Large intestine (tissue), 3 donors: ENCODE data around the gene CCDC85C. TPM values are rescaled to one million over a fixed set of nuclear protein-coding genes. Genes with fewer than 3 reads are reported as not detected.

Experiments
- DNase-seq, 2 donors: peaks; one replicate each; pipeline versions ENCODE4 v3.0.0 to v3.0.0-alpha.2; 2013
- H3K27ac ChIP-seq: one replicate; pipeline ENCODE4 v1.5.1; 2013; ENCODE audit warnings: low read length
- H3K27me3 ChIP-seq: 2 replicates; pipeline ENCODE4 v1.6.1; 2013; ENCODE audit warnings: low read length; ENCODE audit not compliant: control insufficient read depth, insufficient read depth
- H3K36me3 ChIP-seq: 2 replicates; pipeline ENCODE4 v1.6.1; 2013; ENCODE audit warnings: low read length; ENCODE audit not compliant: control insufficient read depth, insufficient read depth
- H3K4me1 ChIP-seq: one replicate; pipeline ENCODE4 v1.6.1; 2013; ENCODE audit warnings: low read length; ENCODE audit not compliant: control insufficient read depth, insufficient read depth
- H3K4me3 ChIP-seq: one replicate; pipeline ENCODE4 v1.5.1; 2013; ENCODE audit warnings: low read length
- H3K9me3 ChIP-seq: one replicate; pipeline ENCODE4 v1.6.1; 2013; ENCODE audit warnings: mild to moderate bottlenecking, low read depth, low read length, moderate library complexity; ENCODE audit not compliant: control insufficient read depth
- WGBS: methylation state at CpG from one replicate; pipeline ENCODE4 v1.1.5; 2013; ENCODE audit warnings: low lambda C conversion rate; ENCODE audit not compliant: insufficient coverage; 5-methylcytosine and 5-hydroxymethylcytosine counted together
- polyA plus RNA-seq: library from polyadenylated mRNA; unstranded; fragments of 120-200 nt; gene quantifications from one replicate; pipeline ENCODE4 v1.2.1, GENCODE V29; 2013

The CCDC85C gene
- polyA plus RNA-seq, 1 donor: 28.5 TPM

DNA sequence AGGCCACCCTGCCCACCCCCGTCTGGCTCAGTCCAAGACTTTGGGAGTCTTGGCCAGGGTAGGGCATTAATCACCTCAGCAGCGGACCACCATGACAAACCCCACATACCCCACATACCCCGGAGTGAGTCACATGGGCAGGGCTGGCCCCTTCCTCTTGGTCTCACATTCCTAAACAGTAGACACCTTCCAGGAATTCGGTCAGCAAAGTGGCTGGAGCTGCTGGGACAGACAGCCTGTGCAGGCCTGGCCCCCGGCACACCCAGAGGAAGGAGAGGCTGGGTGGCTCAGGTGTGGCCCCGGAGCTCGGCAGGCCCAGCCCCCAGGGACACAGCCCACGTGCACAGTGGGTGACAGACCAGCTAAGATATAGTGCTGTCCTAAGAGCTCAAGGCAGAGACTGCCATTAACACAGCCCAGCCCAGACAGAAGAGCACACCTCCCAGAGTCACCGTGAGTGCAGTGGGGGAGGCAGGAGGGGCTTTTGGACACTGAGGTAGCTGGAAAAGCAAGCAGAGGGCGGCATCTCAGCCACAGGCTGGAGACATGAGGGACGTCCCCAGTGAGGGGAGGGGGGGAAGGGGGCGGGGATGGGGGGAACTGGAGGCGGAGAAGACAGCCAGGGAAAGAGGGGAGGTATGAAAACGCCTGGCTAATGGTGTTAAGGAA is 24.0 kb downstream of the CCDC85C start:
- Histone ChIP-seq H3K9me3 (no peaks in the 10 kb centered on the region), H3K4me3 (no peak overlapping the region), H3K27me3 (no peaks in the 10 kb centered on the region), H3K36me3 (no peaks in the 10 kb centered on the region), H3K27ac (peak overlapping the region; percentile 92), H3K4me1 (peaks cover 55% of the 10 kb centered on the region)
- WGBS: no CpG with 5 or more reads among the region's 14 CpGs
- peak in 1 of 2 donors; percentile 89 for DNase-seq

DNA sequence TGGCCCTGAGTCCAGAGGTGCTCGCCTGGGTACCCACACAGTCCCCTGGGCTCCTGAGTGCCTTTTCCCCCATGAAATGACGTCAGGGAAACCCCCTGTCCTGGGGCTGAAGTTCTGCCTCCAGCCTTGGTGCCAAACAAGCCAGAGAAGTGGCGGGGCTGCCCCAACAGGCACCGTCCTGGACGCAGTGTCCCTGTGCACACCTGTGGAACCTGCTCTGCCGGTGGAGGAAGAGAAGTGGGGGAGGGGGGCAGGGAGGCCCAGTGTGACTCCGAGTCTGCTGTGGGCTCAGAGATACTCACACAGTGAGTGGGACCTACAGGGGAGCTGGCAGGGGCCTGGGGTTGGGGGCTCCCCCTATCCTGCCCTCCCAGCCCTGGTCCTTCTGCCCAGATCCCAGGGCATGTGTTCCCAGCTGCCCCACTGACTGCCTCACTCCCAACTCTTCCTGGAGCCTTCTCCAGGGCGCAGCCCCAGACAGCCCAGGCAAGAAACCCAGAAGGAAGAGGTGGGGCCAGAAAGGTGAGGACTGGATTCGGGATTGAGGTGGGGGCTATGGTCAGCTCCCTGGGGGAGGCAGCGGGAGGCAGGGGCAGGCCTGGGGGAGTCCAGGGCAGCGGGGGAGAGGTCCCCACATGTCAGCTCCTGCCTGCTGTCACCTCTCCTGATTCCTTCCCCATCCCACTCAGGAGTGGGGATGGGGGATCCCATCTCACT is 24.7 kb downstream of the CCDC85C start:
- H3K27me3 ChIP-seq: no peaks in the 10 kb centered on the region
- peak overlapping the region; percentile 92 for H3K27ac ChIP-seq
- H3K9me3 ChIP-seq: no peaks in the 10 kb centered on the region
- WGBS: no CpG with 5 or more reads among the region's 11 CpGs
- DNase-seq: peak in 1 of 2 donors; percentile 82
- peaks cover 60% of the 10 kb centered on the region for H3K4me1 ChIP-seq
- H3K36me3 ChIP-seq: no peaks in the 10 kb centered on the region
- no peak overlapping the region for H3K4me3 ChIP-seq

DNA sequence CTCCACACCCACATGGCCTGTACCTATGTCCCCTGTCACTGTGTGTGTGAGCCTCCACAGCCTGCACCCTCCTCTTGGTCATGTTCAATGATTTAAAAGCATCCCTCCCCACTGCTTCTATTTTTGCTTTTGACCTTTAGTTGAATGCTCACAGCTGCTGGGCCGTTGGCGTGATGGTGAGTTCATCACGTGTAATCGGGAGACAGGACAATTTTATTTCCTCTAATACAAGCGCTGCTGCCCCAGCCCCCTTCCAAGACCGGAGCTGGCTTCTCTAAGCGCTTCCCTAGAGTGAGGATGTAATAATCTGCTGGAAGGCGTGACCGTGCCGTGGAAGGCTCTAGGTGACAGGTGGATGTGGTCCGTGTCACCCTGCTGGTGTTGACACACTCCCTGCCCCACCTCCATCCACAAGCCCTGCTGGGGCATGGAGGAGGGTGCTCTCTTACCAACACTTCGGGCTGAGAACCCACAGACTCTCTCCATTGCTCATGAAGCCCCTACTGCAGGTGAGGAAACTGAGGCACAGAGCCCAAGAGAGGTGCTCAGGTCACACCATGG is 25.4 kb downstream of the CCDC85C start:
- DNase-seq: no peak
- Histone ChIP-seq H3K4me3 (no peak overlapping the region), H3K36me3 (no peaks in the 10 kb centered on the region), H3K9me3 (no peaks in the 10 kb centered on the region), H3K27ac (peak overlapping the region; percentile 92), H3K27me3 (no peaks in the 10 kb centered on the region), H3K4me1 (peaks cover 66% of the 10 kb centered on the region)
- WGBS: no CpG with 5 or more reads among the region's 12 CpGs

DNA sequence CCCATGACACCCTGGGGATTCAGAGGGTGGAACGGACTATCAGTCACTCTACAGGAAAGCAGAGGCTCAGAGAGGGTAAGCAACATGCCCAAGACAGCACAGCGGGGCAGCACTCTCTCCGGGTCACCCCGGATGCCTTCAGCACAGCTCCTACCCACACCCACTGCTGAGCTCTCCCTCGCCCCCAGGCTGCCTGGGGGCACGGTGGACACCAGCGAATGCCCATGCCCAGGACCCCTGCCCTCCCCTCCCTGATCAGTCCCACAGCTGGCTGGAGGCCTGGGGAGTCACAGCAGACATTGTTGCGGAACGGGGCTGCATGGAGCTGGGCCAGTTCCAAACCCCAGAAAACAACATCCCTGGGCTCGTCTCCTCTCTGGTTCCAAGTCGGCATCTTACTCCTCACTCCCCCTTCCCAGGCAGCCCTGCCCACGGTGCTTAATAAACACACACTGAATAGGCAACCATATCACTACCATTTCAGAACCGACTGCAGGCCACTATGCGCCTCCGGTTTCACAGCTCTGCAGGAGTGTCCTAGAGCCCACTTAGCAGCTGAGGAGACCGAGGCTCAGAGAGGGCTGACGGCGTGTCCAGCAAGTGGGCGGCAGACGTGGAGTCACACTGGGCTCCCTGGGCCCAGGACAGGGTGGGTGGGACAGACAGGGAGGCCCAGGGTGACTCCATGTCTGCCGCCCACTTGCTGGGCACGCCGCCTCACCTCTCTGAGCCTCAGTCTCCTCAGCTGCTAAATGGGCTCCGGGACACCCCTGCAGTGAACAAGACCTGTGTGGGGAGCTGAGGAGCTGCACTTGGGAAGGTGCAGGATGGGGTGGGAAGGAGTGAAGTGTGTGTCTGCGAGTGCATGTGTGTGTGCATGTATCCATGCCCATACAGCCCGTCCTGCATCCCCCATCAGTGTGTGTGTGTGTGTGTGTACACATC is 27.0 kb downstream of the CCDC85C start:
- Histone ChIP-seq H3K36me3 (no peaks in the 10 kb centered on the region), H3K27ac (peak overlapping the region; percentile 23), H3K9me3 (no peaks in the 10 kb centered on the region), H3K27me3 (no peaks in the 10 kb centered on the region), H3K4me1 (peaks cover 82% of the 10 kb centered on the region), H3K4me3 (no peak overlapping the region)
- DNase-seq: no peak
- no CpG with 5 or more reads among the region's 26 CpGs for WGBS

DNA sequence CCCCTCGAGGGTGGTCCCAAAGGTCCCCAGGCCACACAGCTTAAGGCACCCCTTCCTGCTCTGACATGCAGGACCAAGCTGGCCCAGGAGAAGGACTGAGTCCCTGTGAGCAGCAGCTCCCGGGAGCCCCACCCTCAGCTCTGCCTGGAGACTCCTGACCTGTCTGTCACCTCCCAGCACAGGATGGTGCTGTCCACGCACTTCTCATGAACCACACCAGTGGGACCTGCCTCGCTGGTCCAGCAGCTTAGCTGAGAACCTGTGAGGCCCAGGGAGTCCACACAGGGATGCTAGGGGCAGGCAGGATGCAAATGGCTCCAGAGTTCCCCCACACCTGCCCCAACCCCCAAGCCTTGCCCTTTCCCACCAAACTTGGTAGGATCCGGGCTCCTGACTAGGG is 27.7 kb downstream of the CCDC85C start:
- Histone ChIP-seq H3K27me3 (no peaks in the 10 kb centered on the region), H3K4me1 (peaks cover 90% of the 10 kb centered on the region), H3K27ac (peak overlapping the region; percentile 80), H3K4me3 (no peak overlapping the region), H3K9me3 (no peaks in the 10 kb centered on the region), H3K36me3 (no peaks in the 10 kb centered on the region)
- no CpG with 5 or more reads among the region's 5 CpGs for WGBS
- DNase-seq: no peak

DNA sequence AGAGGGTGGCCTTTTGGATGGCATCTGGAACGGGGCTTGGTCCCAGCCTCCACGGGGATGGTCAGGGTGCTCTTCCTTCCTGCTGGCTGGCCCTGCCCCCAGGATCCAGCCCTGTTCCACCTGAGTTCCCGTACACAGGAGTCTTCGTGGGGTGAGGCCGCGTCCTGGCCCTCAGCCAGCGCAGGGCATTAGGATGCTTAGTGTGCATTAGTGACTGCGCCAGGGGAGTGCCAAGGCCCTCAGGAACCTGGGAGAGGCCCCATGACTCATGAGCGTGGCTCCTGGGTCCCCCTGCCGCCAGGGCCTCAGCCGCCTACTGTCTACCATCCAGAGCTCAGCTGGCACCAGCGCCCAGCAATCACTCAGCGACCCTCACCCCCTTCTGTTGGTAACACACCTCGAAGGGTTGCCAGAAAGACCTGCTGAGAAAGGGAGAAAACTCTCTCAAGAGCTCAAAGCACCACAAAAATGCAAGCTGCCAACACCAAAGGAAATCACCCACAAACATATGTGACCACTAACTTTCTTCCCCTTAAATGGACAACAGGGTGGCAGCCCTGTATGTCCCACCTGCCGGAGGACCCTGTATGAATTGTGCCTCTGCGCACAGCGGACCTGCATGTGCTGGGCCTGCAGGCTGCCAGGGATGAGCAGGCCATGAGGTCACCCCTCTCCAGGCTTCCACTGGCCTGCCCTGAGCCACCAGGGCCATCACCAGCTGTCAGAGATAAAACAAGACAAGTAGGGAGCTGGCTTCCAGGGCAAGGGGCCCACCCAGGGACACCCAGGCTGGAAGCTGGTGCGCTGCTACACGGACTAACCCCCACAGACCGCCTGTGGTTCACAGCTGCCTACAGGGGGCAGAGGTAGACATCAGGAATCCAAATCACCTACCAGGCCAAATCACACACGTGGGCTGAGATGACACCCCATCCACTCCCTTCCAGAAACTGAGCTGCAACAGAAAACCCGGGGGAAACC is 28.7 kb downstream of the CCDC85C start:
- H3K27ac ChIP-seq: peak overlapping the region; percentile 80
- H3K36me3 ChIP-seq: no peaks in the 10 kb centered on the region
- H3K4me3 ChIP-seq: no peak overlapping the region
- peaks cover 94% of the 10 kb centered on the region for H3K4me1 ChIP-seq
- WGBS: 60% methylated on average over 1 of the region's 22 CpGs
- no peaks in the 10 kb centered on the region for H3K9me3 ChIP-seq
- peak in 1 of 2 donors; percentile 57 for DNase-seq
- no peaks in the 10 kb centered on the region for H3K27me3 ChIP-seq

DNA sequence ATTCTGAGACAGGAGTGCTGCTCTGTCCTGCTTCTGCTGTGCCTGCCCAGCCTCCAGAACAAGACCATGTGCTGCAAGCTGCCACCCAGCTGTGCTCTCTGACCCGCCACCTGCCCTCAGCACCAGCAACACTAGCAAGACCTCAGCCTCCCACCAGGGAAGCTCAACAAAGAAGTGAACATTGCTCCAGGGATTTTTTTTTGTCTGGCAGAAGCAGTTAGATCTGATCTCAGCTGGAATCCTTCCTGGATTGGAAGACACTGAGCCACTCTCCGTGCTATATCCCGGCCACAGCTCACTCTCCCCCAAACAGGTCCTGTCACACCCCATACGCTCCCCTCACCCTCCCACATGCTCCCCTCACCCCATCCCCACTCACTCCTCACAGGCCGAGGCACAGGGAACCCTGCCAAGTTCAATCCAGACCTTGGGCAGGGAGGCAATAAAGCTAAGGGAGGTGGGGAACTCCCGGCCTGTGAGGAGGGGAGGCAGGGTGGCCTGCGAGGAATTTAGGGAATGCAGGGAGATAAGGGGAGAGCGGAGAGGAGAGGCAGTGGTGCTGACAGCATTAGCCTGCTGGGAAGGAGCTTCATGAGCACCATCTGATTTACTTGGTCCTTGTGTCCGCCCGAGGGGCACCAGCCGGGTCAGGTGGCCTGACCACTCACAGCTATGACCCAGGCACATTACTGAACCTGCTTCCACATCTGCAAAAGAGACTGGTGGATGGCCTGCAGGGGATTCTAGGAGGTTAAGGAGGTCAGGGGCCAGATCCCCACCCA is 29.7 kb downstream of the CCDC85C start:
- H3K36me3 ChIP-seq: no peaks in the 10 kb centered on the region
- peak; percentile 79 to 82 for DNase-seq
- H3K4me1 ChIP-seq: peaks cover 95% of the 10 kb centered on the region
- no peaks in the 10 kb centered on the region for H3K9me3 ChIP-seq
- H3K27ac ChIP-seq: peak overlapping the region; percentile 80
- H3K4me3 ChIP-seq: no peak overlapping the region
- no peaks in the 10 kb centered on the region for H3K27me3 ChIP-seq
- 0% methylated on average over 1 of the region's 11 CpGs for WGBS

DNA sequence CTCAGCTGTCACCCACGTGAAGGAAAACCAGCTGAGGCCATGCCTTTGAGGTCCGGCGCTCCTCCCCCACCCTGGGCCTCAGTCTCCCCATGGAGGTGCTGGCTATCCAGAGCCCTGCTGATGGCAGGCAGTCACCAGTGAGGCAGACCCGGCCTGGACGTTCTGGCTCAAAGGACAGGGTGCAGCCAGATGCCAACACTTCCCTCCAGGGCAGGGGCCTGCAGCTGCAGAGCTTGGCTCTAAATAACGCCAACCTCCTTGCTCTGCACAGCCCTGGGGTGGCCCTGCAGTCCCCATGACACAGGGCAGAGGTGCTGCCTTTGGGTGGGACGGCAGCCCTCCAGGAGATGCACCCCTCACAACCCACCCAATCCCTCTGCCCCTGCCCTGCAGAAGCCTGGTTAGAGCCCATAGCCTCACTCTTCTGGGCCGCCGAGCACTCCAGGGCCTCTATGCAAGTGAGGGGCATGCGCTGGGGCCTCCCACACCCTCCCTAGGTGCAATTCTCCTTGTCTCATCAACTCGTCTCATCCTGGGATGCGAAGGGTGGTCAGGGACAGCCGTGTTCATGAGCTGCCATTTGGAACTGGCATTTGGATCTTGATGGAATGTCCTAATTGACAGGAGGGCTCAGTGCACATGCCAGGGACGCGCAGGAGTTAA is 30.4 kb downstream of the CCDC85C start:
- WGBS: no CpG with 5 or more reads among the region's 15 CpGs
- no peak for DNase-seq
- no peaks in the 10 kb centered on the region for H3K27me3 ChIP-seq
- no peaks in the 10 kb centered on the region for H3K36me3 ChIP-seq
- peak overlapping the region; percentile 80 for H3K27ac ChIP-seq
- H3K4me3 ChIP-seq: no peak overlapping the region
- no peaks in the 10 kb centered on the region for H3K9me3 ChIP-seq
- H3K4me1 ChIP-seq: peaks cover 95% of the 10 kb centered on the region
